NCI-H345 treated with DMSO at 0.1 percent for 48 hours (cell line): Measurements from ENCODE around the gene PHYHD1.

Experiments used
- DNase-seq: peaks from one replicate; lab custom pipeline; 2025; ENCODE audit not compliant: unreplicated experiment; lab: John Stamatoyannopoulos, UW

Gene PHYHD1

DNA sequence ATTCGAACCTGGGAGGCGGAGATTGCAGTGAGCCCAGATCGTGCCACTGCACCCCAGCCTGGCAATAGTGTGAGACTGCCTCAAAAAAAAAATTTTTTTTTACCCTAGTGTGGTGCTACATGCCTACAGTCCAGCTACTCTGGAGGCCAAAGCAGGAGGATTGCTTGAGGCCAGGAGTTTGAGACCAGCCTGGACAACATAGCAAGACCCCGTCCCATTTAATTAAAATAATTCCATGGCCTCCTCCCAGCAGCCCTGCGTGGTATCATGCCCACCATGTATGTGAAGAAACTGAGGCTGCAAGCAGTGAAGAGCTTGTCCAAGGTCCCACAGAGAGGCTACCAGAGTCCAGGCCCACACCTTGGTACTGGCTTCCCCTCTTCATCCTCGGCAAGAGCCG is 19.4 kb upstream of the PHYHD1 start:
- no peak for DNase-seq

DNA sequence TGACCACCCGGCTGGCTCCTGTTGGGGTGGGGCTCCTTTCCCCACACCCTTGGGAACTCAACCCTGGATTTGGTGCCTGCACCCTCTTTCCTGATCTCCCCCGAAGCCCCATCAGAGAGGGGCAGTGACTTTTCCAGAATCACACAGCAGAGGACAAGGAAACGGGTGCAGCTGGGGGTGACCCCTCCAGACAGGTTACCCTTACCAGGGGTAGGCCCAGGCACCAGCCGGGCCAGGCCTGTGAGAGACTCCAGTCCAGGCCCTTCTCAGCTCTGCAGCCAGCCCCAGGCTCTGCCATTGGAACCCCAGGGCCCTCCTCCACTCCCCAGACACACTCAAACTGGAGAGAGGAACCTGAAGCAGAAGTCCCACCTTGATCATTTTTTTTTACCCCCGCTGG is 19.0 kb upstream of the PHYHD1 start:
- no peak for DNase-seq

DNA sequence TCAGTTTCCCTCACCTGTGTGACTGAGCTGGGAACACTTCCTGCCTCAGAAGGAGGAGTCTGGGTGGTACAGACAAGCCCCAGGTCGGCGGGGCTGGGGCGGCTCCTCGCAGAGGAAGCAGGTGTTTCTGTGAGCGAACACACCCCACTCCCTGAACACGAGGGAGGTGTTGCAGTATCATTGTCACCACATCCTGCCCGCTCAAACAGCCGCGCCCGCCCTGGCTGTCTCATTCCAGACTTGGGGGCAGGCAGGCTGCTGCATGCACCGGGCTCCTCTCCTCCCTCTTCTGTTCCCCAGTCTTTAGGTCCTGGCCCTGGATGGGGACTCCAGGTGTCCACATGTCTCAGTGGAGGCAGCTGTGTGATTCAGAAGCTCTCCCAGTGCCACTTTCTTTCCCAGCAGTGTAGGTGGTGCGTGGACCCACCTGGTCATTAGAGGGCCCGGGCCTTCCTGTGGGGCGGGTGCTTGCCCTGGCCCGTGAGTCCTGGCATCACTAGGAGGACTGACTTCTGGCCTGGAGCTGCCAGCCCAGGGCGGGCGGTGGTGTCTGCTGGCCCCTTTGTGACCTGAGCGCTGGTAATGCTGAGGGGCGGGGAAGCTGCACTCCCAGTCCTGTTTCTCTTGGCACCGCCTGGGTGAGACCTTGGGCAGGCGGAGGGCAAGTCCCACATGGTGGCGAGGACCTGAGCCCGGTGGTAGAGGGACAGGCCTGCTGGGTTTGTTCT is 18.3 kb upstream of the PHYHD1 start:
- DNase-seq = no peak

DNA sequence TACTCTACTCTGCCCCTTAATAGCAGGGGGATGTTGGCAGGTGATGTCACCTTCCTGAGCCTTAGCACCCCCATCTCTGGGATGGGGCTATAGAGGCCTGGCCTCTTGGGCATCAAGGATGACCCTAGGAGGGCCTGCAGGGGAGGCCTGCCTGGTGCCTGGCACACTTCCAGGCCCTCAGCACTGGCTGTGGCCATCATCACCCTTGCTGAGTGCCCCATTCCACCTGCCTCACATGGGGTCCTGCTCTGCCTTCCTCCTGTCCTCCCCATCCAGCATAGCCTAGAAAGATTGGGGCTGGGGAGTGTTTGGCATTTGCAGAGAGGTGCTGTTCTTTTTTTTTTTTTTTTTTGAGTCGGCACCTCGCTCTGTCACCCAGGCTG is 17.7 kb upstream of the PHYHD1 start:
- no peak for DNase-seq

DNA sequence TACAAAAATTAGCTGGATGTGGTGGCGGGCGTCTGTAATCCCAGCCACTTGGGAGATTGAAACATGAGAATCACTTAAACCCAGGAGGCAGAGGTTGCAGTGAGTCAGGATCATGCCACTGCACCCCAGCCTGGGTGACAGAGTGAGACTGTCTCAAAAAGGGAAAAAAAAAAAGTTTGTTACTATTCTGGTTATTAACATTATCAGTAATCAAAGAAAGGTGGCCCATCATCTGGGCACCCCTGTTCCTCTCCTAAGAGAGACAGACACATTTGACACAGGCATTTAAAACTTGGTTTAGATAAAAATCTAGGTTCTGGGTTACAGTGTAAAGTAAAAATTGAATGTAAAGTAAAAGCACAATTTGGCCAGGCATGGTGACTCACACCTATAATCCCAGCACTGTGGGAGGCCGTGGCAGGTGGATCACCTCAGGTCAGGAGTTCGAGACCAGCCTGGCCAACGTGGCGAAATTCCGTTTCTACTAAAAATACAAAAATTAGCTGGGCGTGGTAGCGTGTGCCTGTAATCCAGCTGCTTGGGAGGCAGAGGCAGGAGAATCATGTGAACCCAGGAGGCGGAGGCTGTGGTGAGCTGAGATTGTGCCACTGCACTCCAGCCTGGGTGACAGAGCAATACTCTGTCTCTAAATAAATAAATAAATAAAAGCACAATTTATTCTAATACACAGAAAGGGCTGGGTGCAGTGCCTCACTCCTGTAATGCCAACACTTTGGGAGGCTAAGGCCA is 16.7 kb upstream of the PHYHD1 start:
- no peak for DNase-seq

DNA sequence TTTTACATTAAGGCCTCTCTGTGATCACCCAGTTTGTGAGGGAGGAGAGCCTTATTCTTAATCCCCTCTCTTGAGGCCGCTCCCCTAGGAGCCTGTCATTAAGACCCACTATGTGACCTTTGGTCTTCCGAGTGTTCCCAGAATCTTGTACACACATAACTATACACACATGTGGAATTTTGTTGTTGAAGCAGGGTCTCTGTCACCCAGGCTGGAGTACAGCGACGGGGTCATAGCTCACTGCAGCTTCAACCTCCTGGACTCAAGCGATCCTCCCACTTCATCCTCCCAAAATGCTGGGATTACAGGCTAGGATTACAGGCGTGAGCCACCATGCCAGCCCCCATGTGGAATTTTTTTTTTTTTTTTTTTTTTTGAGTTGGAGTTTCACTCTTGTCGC is 14.8 kb upstream of the PHYHD1 start:
- no peak for DNase-seq

DNA sequence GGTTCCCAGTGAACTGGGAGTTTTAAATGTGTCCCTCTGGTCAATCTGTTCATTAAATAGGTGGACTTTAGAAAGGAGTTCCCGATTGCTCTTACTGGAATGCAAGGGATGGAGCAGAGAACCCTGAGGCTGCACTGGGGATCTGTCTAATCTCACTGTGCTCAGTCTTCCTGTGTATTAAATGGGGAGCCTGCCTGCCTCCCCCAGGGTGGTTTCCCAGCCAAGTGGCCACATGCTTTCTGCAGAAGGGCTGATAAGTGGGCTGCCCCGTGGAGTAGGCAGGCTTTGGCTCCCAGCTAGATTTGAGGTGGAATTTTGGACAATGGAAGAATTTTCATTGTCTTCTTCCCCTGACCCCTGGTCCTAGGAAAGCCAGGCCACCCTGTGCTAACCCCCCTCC is 14.0 kb upstream of the PHYHD1 start:
- DNase-seq = no peak

DNA sequence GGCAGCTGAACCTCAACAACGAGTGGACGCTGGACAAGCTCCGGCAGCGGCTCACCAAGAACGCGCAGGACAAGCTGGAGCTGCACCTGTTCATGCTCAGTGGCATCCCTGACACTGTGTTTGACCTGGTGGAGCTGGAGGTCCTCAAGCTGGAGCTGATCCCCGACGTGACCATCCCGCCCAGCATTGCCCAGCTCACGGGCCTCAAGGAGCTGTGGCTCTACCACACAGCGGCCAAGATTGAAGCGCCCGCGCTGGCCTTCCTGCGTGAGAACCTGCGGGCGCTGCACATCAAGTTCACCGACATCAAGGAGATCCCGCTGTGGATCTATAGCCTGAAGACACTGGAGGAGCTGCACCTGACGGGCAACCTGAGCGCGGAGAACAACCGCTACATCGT is 12.4 kb upstream of the PHYHD1 start:
- no peak for DNase-seq

DNA sequence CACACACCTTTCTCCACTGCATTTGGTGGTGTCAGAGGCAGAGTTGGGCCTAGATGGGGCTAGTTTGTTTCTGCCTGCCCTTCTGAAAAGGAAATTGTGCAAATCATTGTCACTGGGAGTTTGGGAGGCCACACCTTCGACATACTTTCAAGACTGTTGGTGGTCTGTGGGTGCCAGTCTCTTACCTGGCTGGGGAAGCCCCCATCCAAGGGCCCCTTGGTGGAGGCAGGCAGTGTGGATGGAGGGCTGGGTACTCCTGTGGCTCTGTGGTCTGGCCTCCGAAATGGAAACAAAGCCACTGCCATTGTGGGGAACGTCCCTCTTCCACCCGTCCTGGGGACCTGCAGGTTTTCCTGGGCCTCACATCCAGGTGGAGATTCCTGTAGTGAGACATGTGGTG is 10.9 kb upstream of the PHYHD1 start:
- DNase-seq = no peak

DNA sequence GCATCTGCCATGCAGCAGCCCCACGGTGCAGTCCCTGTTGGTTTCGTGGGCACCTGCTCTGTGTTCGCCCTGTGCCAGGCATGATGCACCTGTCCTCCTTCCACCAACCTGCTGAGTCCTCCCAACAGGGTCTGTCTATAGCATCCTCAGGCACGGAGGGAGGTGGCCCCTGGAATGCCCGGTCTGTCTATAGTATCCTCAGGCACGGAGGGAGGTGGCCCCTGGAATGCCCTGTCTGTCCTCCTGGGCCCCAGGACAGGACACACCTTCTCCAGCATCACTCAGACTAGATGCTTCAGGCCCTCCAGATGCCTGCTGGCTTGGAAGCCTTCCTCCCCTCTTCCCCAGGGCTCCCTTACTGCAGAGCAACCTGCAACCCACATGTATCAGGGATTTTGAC is 9.9 kb upstream of the PHYHD1 start:
- no peak for DNase-seq

DNA sequence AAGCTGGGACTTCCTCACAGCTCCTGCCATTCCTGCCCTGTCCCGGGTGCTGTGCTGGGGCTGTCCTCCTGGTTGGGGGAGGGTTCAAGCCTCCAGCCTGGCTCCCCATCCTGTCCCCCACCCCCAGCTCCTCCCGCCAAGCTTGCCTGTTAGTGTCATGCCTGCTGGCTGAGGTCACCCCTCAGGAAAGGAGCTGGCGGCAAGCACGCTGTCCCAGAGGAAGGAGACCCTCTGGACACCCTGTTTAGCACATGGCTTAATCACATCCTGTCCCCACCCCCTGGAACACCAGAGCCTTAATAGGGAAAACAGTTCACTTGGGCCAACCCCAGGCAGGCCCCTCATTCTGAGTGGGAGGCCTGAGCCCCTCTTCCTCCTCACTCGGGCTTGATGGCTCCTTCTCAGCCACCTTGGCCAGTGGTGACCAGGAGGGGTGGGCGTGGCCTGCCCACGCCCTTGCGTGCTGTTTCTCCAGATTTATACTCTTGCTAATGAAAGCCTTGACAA is 9.2 kb upstream of the PHYHD1 start:
- no peak for DNase-seq

DNA sequence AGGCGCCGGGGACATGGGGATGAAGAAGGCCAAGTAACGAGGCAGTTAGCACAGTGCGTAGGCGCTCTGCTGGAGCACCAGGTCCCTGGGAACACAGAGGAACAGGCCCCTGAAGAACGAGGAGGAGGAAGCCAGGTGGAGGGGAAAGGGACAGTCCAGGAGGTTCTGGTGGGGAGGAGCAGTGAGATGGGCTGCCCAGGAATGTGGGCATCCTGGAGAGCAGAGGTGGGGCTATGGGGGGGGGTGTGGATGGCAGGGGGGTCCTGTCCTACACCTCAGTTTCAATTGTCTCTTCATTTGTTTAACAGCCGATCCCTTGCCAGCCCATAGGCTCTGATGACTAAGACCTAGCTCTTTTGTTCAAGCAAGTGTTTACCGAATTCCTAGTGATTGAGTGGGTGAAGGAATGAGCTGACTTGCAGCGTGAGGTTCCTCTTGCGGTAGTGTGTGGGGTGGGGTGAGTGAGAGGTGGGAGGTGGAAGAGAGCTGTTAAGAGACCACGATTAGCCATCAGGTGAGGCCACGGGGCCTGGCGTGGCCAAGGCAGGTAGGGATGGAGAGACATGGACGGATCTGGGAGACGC is 8.4 kb upstream of the PHYHD1 start:
- DNase-seq = no peak

DNA sequence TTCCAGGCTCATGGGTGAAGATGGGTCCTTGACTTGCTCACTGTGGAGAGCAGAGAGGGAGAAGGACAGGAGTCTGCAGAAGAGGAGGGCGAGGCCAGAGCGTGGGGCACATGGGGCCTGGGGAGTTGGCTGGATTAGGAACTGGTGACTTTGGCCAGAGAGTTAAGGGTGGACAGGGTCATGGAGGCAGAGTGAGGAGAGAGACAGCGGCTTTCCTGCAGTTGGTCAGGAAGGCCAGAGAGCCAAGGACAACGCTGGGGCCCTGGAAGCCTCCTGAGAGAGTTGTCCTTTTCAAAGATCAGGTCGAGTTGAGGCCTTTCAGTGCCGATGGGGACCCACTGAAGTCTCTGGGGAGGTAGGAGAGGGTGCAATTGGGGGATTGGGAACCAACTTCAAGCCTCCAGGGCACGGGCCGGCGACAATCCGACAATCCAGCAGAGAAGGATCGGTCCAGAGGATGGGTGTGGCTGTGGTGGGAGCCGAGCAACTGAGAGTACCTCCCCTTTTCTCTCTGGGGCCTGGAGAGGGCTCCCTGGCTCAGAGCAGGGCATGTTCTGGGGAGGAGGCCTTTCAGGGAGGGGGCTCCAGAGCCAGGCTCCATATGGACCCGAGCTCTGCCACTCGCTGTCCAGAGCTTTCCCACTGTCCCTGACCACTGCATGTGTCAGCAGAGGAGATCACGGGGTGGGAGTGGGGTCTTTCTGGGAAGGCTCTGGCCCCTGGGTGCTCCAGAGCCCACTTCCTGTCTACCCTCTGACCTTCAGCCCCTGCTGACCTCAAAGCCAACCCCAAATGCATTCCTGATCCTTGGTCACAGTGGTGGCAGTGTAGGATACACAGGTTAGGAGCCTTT is 7.5 kb upstream of the PHYHD1 start:
- DNase-seq = no peak

DNA sequence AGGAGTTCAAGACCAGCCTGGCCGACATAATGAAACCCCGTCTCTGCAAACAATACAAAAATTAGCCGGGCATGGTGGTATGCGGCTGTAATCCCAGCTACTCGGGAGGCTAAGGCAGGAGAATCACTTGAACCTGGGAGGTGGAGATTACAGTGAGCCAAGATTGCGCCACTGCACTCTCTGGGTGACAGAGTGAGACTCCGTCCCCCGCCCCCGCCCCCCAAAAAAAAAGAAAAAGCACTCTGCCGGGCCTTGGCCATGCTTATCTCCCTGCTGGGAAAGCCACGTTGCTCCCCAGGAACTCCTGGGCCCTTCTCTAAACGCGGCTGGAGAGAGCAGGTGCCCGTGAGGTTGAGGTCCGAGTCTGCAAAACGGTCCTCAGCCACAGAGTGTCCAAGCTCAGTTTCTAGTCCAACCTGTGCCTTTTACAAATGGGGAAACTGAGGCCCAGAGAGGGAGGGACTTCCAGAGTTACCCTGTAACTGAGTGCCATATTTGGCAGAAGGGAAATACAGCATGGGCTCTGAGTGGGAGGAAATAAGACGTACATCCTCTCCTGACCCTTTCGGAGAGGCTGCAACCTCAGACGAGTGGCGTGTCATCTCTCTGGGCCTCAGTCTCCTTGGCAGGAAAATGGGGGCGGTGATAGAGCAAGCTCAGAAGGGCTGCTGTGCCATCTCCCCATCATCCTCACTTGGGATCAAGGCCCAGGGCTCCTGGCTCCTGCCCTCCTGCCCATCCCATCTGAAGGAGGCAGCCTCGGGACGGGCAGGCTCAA is 6.6 kb upstream of the PHYHD1 start:
- no peak for DNase-seq

DNA sequence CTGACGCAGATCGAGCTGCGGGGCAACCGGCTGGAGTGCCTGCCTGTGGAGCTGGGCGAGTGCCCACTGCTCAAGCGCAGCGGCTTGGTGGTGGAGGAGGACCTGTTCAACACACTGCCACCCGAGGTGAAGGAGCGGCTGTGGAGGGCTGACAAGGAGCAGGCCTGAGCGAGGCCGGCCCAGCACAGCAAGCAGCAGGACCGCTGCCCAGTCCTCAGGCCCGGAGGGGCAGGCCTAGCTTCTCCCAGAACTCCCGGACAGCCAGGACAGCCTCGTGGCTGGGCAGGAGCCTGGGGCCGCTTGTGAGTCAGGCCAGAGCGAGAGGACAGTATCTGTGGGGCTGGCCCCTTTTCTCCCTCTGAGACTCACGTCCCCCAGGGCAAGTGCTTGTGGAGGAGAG is 4.6 kb upstream of the PHYHD1 start:
- no peak for DNase-seq

DNA sequence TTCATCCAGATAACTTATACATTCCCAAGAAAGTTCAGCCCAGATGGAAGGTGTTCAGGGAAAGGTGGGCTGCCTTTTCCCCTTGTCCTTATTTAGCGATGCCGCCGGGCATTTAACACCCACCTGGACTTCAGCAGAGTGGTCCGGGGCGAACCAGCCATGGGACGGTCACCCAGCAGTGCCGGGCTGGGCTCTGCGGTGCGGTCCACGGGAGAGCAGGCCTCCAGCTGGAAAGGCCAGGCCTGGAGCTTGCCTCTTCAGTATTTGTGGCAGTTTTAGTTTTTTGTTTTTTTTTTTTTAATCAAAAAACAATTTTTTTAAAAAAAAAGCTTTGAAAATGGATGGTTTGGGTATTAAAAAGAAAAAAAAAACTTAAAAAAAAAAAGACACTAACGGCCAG is 4.0 kb upstream of the PHYHD1 start:
- no peak for DNase-seq

DNA sequence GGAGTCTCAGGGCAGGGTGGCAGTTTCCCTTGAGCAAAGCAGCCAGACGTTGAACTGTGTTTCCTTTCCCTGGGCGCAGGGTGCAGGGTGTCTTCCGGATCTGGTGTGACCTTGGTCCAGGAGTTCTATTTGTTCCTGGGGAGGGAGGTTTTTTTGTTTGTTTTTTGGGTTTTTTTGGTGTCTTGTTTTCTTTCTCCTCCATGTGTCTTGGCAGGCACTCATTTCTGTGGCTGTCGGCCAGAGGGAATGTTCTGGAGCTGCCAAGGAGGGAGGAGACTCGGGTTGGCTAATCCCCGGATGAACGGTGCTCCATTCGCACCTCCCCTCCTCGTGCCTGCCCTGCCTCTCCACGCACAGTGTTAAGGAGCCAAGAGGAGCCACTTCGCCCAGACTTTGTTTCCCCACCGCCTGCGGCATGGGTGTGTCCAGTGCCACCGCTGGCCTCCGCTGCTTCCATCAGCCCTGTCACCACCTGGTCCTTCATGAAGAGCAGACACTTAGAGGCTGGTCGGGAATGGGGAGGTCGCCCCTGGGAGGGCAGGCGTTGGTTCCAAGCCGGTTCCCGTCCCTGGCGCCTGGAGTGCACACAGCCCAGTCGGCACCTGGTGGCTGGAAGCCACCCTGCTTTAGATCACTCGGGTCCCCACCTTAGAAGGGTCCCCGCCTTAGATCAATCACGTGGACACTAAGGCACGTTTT is 3.5 kb upstream of the PHYHD1 start:
- DNase-seq = no peak

DNA sequence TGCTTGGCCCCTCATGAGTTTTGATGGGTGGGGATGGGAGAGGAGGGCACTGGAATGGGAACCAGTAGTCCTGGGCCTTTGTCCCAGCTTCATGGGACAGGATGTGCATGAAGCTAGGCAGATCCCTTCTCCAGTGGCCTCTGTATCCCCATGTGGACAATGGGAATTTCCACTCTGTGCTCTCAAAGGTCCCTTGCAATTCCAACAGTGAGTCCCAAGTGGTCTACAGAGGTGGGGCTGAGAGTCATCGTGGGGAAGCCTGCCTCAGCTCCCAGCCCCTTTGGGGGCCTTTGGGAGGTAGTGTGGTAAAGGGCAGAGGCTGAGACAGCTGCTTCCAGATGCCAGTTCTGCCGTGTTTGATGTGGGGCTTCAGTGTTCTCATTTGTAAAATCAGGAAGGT is 1.9 kb upstream of the PHYHD1 start:
- DNase-seq = no peak

DNA sequence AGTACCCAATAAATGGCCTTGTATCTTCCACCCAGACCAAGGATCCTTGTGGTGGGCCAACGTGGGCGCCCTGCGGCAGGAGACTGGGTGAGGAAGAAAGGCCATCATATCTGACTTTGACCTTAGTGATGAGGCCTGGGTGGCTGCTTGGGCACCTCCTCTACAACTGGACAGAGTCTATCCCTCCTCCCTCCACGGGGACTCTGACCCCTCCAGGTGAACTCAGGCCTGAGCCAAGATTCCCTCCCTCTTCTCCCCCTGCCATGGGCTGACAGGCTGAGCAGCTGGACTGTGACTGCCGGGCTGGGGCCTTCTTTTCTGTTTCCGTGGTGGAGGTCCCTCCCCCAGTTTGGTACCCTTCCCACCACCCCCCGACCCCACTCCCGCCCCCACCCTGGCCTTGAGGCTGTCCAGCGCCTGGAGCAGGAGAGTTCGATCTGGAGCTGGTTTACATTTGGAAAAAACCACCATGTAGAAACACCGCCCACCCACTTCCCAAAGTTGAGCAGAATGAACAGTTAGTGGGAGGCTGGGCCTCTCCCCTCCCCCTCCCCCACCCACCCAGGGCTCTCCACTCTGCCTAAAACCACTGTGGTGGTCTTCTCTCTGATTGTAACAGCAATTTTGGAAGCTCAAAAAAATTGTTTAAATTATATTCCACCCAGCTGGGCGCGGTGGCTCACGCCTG is 1.2 kb upstream of the PHYHD1 start:
- no peak for DNase-seq
